ACC112 (cell line): Measurements from ENCODE around the gene EPHX1.

Source experiments
- H2AFZ ChIP-seq: fragments of 200-600 bp; sonication (generic); one replicate; pipeline ENCODE4 v1.6.0; 2017; ENCODE audit warnings: antibody characterized with exemption, low read length; ENCODE audit not compliant: unreplicated experiment
- H3K27ac ChIP-seq: fragments of 200-600 bp; sonication (generic); 2 replicates; pipeline ENCODE4 v1.5.1; 2014; ENCODE audit warnings: low read depth, mild to moderate bottlenecking, antibody characterized with exemption, low read length, moderate library complexity
- H3K27me3 ChIP-seq: fragments of 200-600 bp; sonication (generic); 2 replicates; pipeline ENCODE4 v1.6.1; 2014; ENCODE audit warnings: mild to moderate bottlenecking, antibody characterized with exemption, low read length, moderate library complexity, mixed read lengths; ENCODE audit not compliant: insufficient read depth
- H3K36me3 ChIP-seq: fragments of 200-600 bp; sonication (generic); 2 replicates; pipeline ENCODE4 v1.6.1; 2016; ENCODE audit warnings: mild to moderate bottlenecking, antibody characterized with exemption, low read length, moderate library complexity, mixed read lengths; ENCODE audit not compliant: insufficient read depth
- H3K4me1 ChIP-seq: fragments of 200-600 bp; sonication (generic); one replicate; pipeline ENCODE4 v1.6.1; 2016; ENCODE audit warnings: low read length, mixed read lengths; ENCODE audit not compliant: insufficient read depth, unreplicated experiment, control insufficient read depth
- H3K4me3 ChIP-seq: fragments of 200-600 bp; sonication (generic); 2 replicates; pipeline ENCODE4 v1.5.1; 2014; ENCODE audit warnings: mild to moderate bottlenecking, low read depth, low read length
- H3K79me2 ChIP-seq: fragments of 200-600 bp; sonication (generic); one replicate; pipeline ENCODE4 v1.6.0; 2016; ENCODE audit warnings: low read length; ENCODE audit not compliant: control insufficient read depth, unreplicated experiment, insufficient read depth

The EPHX1 gene

DNA sequence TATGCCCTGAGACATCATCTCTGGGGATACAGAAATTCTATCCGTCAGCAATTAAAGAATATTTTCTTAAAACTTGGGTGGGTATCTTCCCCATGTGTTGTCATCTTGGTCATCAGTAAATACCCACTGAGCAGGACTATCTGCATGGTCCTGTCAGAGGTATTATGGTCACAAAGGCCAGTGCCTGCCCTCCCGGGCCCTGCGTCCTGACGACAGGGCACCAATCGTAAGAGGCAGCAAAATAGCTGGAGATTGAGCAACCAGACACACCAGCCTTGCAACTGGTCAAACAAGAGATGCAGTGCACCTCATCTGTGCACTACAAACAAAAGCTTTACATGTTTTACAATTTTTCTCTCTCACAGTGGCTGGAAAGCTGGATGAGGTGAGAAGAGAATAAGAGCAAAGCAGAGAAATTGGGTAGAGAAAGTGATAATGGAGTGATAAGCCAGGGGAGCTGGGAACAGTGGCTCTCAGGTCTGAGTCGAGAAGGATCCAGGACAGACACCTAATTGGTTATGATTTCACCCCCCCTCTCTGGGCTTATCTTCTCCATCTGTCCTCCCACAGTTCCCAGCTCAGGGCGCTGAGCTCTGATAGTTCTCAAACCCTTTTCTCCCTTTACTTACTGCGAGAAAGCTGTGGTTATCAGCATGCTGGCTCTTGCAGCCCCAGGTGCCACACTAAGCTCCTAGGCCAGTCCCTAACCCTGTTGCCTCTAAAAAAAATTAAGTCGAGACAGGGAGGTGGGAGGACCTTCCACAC is 41.1 kb upstream of the EPHX1 start:
- Histone ChIP-seq H3K4me1 (peaks cover 62% of the 10 kb centered on the region), H3K4me3 (no peak overlapping the region), H3K27ac (no peak overlapping the region), H3K79me2 (no peaks in the 10 kb centered on the region), H3K27me3 (no peaks in the 10 kb centered on the region), H2AFZ (no peak overlapping the region), H3K36me3 (no peaks in the 10 kb centered on the region)

DNA sequence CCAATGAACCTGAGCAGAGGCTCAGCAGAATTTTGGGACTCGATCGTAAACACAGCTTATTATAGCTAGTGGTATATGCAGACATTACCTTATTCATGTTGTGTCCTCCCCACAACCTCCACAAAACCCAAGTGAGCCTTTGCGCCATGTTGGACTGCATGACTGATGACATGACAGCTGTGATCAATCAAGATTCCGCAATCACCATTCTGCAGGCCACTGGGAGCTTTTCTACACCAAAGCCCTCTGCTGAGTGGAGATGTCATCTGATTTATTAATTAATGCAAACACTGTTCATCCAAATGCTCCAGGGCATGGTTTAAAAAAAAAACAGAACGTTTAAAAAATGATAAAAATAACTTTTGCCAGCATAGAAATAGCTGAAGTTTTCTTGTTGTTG is 40.2 kb upstream of the EPHX1 start:
- Histone ChIP-seq H3K27ac (no peak overlapping the region), H3K36me3 (no peaks in the 10 kb centered on the region), H3K27me3 (no peaks in the 10 kb centered on the region), H2AFZ (no peak overlapping the region), H3K4me3 (no peak overlapping the region), H3K79me2 (no peaks in the 10 kb centered on the region), H3K4me1 (peaks cover 54% of the 10 kb centered on the region)

DNA sequence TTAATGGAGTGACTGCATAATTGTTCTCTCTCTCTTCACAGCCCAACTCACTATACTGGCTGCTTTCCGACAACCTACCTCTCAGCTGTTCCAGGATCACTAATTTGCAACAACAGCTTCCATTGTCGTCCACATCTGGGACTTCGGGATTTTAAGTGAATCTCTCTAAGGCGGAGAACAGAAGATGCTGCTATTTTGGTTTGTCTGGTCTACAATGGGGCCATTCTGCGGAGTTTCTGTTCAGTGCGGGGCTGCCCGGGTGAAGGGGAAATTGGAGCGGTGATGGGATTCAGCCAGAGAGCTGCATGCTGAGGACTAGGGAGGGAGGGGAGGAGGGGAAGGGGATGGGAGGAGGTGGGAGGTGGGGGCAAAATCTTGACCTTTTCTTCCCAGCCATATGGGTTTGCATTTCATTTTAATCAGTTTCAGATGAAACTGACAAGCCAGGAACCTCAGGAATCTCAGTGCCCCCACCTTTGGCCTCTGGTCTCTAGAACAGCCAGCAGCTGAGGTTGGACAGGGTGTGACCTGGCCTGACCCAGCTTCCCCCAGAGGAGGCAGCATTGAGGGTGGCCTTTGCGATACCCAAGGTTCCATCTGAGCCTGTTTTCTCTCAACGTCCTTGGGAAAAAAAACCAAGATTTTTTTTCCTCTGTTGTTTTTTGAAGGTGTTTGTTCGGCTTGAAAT is 39.2 kb upstream of the EPHX1 start:
- H3K4me3 ChIP-seq = no peak overlapping the region
- no peaks in the 10 kb centered on the region for H3K27me3 ChIP-seq
- no peak overlapping the region for H2AFZ ChIP-seq
- H3K36me3 ChIP-seq = no peaks in the 10 kb centered on the region
- H3K4me1 ChIP-seq = peaks cover 54% of the 10 kb centered on the region
- no peak overlapping the region for H3K27ac ChIP-seq
- H3K79me2 ChIP-seq = no peaks in the 10 kb centered on the region

DNA sequence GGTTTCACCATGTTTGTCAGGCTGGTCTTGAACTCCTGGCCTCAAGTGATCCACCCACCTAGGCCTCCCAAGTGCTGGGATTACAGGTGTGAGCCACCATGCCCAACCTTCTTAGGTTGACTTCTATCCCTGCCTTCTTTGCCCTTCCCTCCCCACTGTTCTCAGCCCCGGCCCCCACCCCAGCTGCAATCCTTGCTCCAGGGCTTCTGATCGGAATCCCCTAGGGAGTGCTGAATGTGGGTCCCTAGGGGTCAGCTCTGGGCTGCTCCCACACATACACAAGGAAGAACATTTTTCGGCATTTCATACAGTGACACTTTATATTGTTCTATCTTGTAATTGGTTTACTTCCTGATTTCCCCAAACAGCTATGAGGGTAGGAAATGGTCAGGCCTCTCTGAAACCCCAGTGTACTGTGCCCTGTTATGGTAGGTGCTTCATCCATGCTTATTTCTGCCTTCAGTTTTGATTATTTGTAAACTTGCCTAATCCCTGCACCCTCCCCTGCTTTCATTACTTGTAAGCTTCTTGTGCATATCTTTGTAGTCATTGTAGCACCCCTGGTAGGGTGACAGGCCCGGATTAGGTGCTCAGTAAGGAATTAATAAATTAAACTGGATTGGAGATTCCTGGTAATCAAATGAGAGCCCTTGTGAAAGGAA is 38.1 kb upstream of the EPHX1 start:
- H3K36me3 ChIP-seq = no peaks in the 10 kb centered on the region
- no peak overlapping the region for H3K4me3 ChIP-seq
- H2AFZ ChIP-seq = peak overlapping the region; percentile 49
- peaks cover 46% of the 10 kb centered on the region for H3K4me1 ChIP-seq
- no peaks in the 10 kb centered on the region for H3K27me3 ChIP-seq
- H3K27ac ChIP-seq = peak overlapping the region; percentile 39
- H3K79me2 ChIP-seq = no peaks in the 10 kb centered on the region

DNA sequence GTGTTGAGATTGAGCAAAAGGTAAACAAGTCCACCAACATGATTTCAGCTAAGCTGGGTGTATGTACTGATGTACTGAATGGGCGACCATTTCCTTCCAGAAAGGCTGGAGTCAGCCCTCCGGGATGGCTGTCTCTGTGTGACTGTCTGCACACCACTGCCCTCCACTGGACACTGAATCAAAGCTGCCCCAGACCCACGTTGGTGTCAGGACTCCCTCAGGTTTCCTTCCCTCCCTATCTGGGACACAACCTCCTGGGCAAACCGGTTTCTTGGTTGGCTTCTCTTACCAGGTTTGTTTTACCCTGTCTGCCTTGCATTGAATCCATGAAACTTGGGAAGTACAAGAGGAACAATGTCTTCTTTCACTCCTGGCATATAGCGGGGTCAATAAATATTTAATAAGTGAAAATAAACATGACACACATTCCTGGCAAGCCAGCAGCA is 37.6 kb upstream of the EPHX1 start:
- no peak overlapping the region for H3K4me3 ChIP-seq
- no peaks in the 10 kb centered on the region for H3K36me3 ChIP-seq
- no peaks in the 10 kb centered on the region for H3K27me3 ChIP-seq
- peak overlapping the region; percentile 39; the same call in 1 of the 2 replicates for H3K27ac ChIP-seq
- H2AFZ ChIP-seq = peak overlapping the region; percentile 61
- no peaks in the 10 kb centered on the region for H3K79me2 ChIP-seq
- H3K4me1 ChIP-seq = peaks cover 41% of the 10 kb centered on the region

DNA sequence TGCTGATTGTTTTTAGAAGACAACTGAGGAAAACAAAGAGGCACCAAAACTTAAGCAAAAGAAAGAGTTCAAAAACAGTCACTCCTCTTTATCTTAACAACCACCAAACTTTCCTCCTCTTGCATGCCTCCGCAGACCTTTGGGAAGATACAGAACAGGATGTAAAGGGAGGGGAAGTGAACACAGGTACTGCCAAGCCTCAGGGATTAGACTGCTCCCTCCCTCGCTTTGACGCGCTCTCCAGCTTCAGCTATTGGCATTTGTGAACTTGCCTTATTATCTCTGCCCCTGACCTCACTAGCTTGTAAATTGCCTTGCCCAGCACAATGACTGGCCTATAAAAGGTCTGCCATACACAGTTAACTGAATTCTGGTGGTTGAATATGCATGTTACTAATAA is 37.1 kb upstream of the EPHX1 start:
- Histone ChIP-seq H3K27me3 (no peaks in the 10 kb centered on the region), H3K27ac (no peak overlapping the region), H3K36me3 (no peaks in the 10 kb centered on the region), H2AFZ (peak overlapping the region; percentile 61), H3K4me3 (no peak overlapping the region), H3K79me2 (no peaks in the 10 kb centered on the region), H3K4me1 (peaks cover 36% of the 10 kb centered on the region)

DNA sequence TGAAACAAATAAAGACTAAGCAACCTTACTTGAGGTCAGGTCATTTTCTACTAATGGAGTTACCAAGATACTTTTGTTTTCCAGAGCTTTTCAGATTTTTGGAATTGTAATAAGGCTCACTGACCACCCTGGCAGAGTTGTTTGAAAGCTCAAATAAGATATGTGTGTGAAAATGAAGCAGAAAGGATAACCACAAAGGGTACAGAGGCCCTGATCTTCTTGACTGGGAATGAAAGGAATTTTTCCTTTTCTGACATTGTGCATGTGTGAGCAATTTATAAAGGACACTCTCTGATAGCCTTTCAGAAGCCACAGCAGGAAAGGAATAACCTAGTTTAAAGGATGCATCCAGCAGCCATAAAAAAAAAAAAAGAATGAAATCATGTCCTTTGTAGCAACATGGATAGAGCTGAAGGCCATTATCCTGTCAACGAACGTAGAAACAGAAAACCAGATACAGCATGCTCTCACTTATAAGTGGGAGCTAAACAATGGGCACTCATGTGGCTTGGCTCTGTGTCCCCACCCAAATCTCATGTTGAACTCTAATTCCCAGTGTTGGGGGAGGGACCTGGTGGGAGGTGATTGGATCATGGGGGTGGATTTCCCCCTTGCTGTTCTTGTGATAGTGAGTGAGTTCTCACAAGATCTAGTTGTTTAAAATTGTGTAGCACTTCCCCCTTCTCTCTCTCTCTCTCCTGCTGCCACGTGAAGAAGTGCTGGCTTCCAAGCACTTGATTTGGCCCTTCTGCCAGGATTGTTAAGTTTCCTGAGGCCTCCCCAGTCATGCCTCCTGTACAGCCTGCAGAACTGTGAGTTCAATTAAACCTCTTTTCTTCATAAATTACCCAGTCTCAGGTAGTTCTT is 35.4 kb upstream of the EPHX1 start:
- no peak overlapping the region for H3K4me3 ChIP-seq
- no peaks in the 10 kb centered on the region for H3K27me3 ChIP-seq
- H3K79me2 ChIP-seq = peaks cover 16% of the 10 kb centered on the region
- H2AFZ ChIP-seq = no peak overlapping the region
- no peak overlapping the region for H3K27ac ChIP-seq
- no peaks in the 10 kb centered on the region for H3K36me3 ChIP-seq
- peaks cover 23% of the 10 kb centered on the region for H3K4me1 ChIP-seq

DNA sequence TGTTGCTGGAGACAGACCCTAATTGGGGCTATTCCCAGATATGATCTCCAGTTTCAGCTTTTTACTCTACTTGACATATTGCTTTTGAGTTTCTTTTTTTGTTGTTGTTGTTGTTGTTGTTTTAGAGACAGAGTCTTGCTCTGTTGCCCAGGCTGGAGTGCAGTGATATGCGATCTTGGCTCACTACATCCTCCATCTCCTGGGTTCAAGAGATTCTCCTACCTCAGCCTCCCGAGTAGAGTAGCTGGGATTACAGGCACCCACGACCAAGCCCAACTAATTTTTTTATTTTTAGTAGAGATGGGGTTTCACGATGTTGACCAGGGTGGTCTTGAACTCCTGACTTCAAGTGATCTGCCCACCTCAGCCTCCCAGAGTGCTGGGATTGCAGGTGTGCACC is 33.6 kb upstream of the EPHX1 start:
- Histone ChIP-seq H3K27me3 (no peaks in the 10 kb centered on the region), H3K79me2 (peaks cover 33% of the 10 kb centered on the region), H3K4me3 (peak overlapping the region; percentile 81; the same call in 1 of the 2 replicates), H2AFZ (no peak overlapping the region), H3K4me1 (peaks cover 30% of the 10 kb centered on the region), H3K36me3 (no peaks in the 10 kb centered on the region), H3K27ac (no peak overlapping the region)

DNA sequence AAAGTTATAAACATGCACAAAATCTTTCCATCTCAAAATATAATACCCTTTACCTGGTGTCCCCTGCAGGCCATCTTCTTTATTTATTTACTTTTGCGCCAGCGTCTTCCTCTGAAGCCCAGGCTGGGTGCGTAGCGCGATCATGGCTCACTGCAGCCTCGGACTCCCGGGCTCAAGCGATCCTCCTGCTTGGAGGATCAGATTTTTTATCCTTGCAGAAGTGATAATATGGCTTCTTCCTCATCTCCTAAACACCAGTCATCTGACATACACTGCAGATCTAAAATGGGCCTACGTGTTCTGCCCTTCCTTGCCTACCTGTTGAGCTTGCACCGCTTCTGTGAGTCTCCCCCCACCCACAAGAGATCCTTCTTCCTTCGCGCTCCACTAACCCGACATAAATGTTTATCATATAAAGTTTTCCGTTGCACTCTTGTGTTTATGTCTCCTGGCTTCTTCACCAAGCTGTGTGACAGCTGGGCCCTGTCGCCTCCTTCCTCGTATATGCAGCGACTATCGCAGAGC is 32.8 kb upstream of the EPHX1 start:
- peaks cover 24% of the 10 kb centered on the region for H3K4me1 ChIP-seq
- no peaks in the 10 kb centered on the region for H3K36me3 ChIP-seq
- H3K27me3 ChIP-seq = no peaks in the 10 kb centered on the region
- H2AFZ ChIP-seq = peak overlapping the region; percentile 100
- H3K27ac ChIP-seq = peak overlapping the region; percentile 77; the same call in 1 of the 2 replicates
- H3K4me3 ChIP-seq = peak overlapping the region; percentile 81
- H3K79me2 ChIP-seq = peaks cover 41% of the 10 kb centered on the region
